Activated CD4-positive, alpha-beta T cell treated with anti-CD3 and anti-CD28 coated beads for 48 hours (primary cell): ENCODE measurements around the gene GNAQ.
A peak's percentile ranks its signal among the peaks of the same experiment; 100 is the strongest.
"Not testable (repeated sequence)": the region's sequence is repeated elsewhere in the genome, so short reads cannot be mapped to it uniquely, and the experiment has no call there.

Experiments
- DNase-seq: peaks from one replicate; pipeline ENCODE4 v3.0.0-alpha.2; 2020

The GNAQ gene

GRCh38 chr9:77898864-77899263 lies 132.7 kb downstream of the GNAQ start:
- no peak for DNase-seq

- no peak for DNase-seq
Observed at GRCh38 chr9:77896938-77897667, 134.5 kb downstream of the GNAQ start.

DNA sequence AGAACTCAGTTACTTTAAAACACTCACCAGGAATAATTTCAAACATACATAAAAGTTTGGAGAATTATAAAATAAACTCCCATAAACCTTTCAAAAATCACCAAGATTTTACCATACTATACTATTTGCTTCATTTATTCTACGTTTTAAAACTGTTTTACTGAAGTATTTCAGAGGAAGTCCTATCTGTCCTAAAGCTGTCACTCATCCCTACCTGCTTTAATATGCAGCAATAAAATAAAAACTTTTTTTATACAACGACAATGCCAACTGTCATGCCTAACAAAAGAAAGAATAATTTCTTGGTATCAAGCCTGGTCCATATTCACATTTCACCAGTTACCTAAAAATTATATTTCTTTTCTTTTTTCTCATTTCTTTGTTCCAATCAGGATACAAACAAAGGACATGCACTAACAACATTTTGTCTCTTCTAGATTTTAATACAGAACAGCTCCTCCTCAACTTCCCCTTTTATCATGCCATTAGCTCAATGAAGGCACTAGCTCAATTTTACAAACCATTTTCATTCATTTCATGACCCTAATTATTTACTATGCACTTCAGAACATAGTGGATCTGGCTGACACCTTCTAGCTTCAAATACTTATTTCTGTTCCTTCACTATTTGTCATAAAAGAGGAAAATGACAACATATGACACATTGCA lies 135.2 kb downstream of the GNAQ start:
- no peak for DNase-seq

- DNase-seq, result no peak
Observed at GRCh38 chr9:77893706-77894105, 137.9 kb downstream of the GNAQ start.

DNA sequence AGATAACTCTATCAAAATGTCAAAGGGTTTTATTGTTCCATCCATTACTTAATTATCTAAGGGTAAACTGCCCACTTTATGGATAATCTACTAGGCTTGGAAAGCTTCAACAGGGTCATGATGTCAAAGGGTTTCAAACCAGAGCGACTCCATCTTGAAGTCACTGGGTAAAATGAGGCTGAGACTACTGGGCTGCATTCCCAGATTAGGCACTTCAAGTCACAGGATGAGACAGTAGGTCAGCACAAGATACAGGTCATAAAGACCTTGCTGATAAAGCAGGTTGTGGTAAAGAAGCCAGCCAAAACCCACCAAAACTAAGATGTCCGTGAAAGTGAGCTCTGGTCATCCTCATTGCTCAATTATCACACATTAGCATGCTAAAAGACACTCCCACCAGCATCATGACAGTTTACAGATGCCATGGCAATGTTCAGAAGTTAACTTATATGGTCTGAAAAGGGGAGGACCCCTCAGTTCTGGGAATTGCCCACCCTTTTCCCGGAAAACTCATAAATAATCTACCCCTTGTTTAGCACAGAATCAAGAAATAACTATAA lies 138.6 kb downstream of the GNAQ start:
- no peak for DNase-seq

GRCh38 chr9:77892171-77892570 lies 139.4 kb downstream of the GNAQ start:
- DNase-seq, result no peak

DNA sequence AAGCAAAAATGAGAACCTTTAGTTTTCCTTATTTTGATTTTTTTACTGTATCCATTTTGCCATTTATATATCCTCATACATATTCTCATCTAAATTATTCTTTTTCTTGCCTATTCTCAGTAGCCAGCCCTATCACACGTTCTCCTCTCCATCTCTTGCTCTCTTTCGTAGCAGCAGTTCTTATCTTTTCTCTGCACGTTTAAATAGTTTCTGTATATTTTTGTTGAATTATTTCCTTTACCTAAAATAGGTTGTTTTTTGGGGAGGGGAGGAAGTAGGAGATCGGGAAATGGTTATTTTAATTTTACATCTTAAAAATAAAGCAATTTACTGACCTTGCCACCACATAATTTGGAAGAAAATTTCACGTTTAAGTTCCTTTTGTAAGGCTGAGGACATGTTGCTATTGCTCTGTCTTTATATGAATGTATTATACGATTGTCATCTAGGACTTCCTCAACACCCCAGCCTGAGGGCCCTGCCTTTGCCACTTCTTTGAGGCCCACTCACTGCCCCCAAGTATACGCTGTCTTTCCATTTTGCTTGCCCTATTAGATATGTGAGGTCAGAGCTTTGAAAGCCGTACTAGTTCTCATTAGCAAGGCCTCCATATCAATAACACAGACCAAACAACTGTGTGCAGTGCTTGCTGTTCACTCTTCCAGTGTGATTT lies 140.3 kb downstream of the GNAQ start:
- DNase-seq, result no peak

DNA sequence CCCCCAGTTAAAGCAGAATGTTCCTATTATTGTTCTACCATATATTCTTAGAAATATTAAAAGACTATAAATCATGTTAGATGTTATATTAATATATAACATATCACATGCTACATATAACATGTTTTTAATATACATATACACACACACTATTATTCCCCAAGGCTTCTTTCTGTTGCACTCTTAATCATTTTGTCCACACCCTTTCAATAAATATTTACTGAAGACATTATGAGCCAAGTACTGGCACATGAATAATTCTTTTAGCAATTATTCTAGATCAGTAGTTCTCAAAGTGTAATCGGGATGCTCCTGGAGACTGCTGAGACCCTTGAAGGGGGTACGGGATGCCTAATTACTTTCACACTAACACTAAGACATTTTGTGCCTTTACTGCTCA lies 143.9 kb downstream of the GNAQ start:
- DNase-seq, result no peak

GRCh38 chr9:77885104-77885672 lies 146.4 kb downstream of the GNAQ start:
- no peak for DNase-seq

- peak; percentile 8 for DNase-seq
Observed at GRCh38 chr9:77883846-77884771, 147.5 kb downstream of the GNAQ start.

- no peak for DNase-seq
Observed at GRCh38 chr9:77883133-77883532, 148.5 kb downstream of the GNAQ start.

DNA sequence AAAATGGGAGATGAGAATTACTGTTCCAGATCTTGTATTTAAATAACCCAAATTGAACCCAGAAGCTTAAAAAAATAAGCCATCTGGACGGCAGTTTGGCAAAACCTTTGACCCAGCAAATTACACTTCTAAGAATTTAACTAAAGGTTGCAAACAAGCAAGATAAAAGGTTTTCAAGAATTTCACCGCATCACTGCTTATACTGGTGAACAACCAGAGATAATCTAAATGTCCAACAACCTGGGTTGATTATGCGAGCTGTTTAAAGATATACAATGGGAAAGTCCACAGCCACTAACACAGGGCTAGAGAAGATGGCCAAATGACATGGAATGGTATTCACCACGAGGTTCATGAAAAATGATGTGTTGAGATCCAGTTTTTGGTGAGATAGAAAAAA lies 149.3 kb downstream of the GNAQ start:
- DNase-seq, result no peak

- not testable (repeated sequence) for DNase-seq
Observed at GRCh38 chr9:77881634-77882033, 150.0 kb downstream of the GNAQ start.

GRCh38 chr9:77881111-77881510 lies 150.5 kb downstream of the GNAQ start:
- DNase-seq, result no peak

GRCh38 chr9:77879437-77879943 lies 152.1 kb downstream of the GNAQ start:
- no peak for DNase-seq

- not testable (repeated sequence) for DNase-seq
Observed at GRCh38 chr9:77878793-77879192, 152.8 kb downstream of the GNAQ start.

- DNase-seq, result no peak
Observed at GRCh38 chr9:77877976-77878375, 153.6 kb downstream of the GNAQ start.

- DNase-seq, result no peak
Observed at GRCh38 chr9:77876590-77876989, 155.0 kb downstream of the GNAQ start.

GRCh38 chr9:77876091-77876490 lies 155.5 kb downstream of the GNAQ start:
- DNase-seq, result no peak

DNA sequence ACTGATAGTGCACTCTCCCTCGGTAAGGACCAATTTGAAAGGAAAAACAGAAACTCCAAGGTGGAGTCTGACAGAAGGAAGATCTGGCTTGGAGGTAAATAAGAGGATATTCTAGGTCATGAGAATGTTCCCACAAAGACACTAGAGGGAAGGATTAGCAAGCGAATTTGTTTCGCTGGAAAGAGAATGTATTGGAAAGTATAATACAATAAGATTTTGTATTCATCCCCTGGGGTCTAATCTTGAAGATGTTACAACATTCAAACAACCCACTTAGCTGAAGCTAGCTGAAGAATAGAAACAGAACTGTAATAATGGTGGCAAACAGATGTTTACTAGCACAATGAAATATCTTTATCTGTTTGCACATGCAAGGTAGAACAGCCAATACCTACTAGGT lies 158.7 kb downstream of the GNAQ start:
- DNase-seq, result no peak

- no peak for DNase-seq
Observed at GRCh38 chr9:77872177-77872576, 159.4 kb downstream of the GNAQ start.

- no peak for DNase-seq
Observed at GRCh38 chr9:77871483-77871882, 160.1 kb downstream of the GNAQ start.
